IPS-18a (cell line): ENCODE measurements around the gene GRIN3A.

Experiments
- H3K27ac ChIP-seq: one replicate; pipeline ENCODE4 v1.5.1; 2013; ENCODE audit warnings: low read length
- H3K27me3 ChIP-seq: one replicate; pipeline ENCODE4 v1.6.1; 2013; ENCODE audit warnings: mild to moderate bottlenecking, low read length; ENCODE audit not compliant: control insufficient read depth, insufficient read depth
- H3K36me3 ChIP-seq: one replicate; pipeline ENCODE4 v1.6.1; 2013; ENCODE audit warnings: low read depth, low read length; ENCODE audit not compliant: control insufficient read depth
- H3K4me1 ChIP-seq: one replicate; pipeline ENCODE4 v1.6.1; 2013; ENCODE audit warnings: low read depth, low read length; ENCODE audit not compliant: control insufficient read depth
- H3K4me3 ChIP-seq: one replicate; pipeline ENCODE4 v1.5.1; 2013; ENCODE audit warnings: low read length
- H3K9ac ChIP-seq: one replicate; pipeline ENCODE4 v1.6.1; 2013; ENCODE audit warnings: mild to moderate bottlenecking, low read length, moderate library complexity
- H3K9me3 ChIP-seq: one replicate; pipeline ENCODE4 v1.6.1; 2013; ENCODE audit warnings: low read depth, low read length; ENCODE audit not compliant: control insufficient read depth

GRIN3A gene

GRCh38 chr9:101629636-101630035 is 108.8 kb downstream of the GRIN3A start:
- Histone ChIP-seq H3K9me3 (no peaks in the 10 kb centered on the region), H3K4me3 (no peak overlapping the region), H3K27ac (no peak overlapping the region), H3K4me1 (no peaks in the 10 kb centered on the region), H3K27me3 (no peaks in the 10 kb centered on the region), H3K9ac (no peak overlapping the region), H3K36me3 (no peaks in the 10 kb centered on the region)

GRCh38 chr9:101628173-101628572 is 110.3 kb downstream of the GRIN3A start:
- Histone ChIP-seq H3K27me3 (no peaks in the 10 kb centered on the region), H3K4me3 (no peak overlapping the region), H3K4me1 (no peaks in the 10 kb centered on the region), H3K9me3 (no peaks in the 10 kb centered on the region), H3K9ac (no peak overlapping the region), H3K27ac (no peak overlapping the region), H3K36me3 (no peaks in the 10 kb centered on the region)

- no peak overlapping the region for H3K27ac ChIP-seq
- no peak overlapping the region for H3K9ac ChIP-seq
- H3K4me3 ChIP-seq, result no peak overlapping the region
- H3K36me3 ChIP-seq, result no peaks in the 10 kb centered on the region
- no peaks in the 10 kb centered on the region for H3K27me3 ChIP-seq
- H3K4me1 ChIP-seq, result no peaks in the 10 kb centered on the region
- no peaks in the 10 kb centered on the region for H3K9me3 ChIP-seq
Measured at GRCh38 chr9:101626295-101626694, 112.2 kb downstream of the GRIN3A start.

GRCh38 chr9:101625876-101626275 is 112.6 kb downstream of the GRIN3A start:
- Histone ChIP-seq H3K9ac (no peak overlapping the region), H3K36me3 (no peaks in the 10 kb centered on the region), H3K27ac (no peak overlapping the region), H3K9me3 (no peaks in the 10 kb centered on the region), H3K4me1 (no peaks in the 10 kb centered on the region), H3K27me3 (no peaks in the 10 kb centered on the region), H3K4me3 (no peak overlapping the region)

GRCh38 chr9:101620452-101620851 is 118.0 kb downstream of the GRIN3A start:
- Histone ChIP-seq H3K27ac (no peak overlapping the region), H3K9me3 (no peaks in the 10 kb centered on the region), H3K36me3 (no peaks in the 10 kb centered on the region), H3K4me3 (no peak overlapping the region), H3K9ac (no peak overlapping the region), H3K4me1 (no peaks in the 10 kb centered on the region), H3K27me3 (no peaks in the 10 kb centered on the region)

GRCh38 chr9:101618698-101619097 is 119.7 kb downstream of the GRIN3A start:
- Histone ChIP-seq H3K9ac (no peak overlapping the region), H3K9me3 (no peaks in the 10 kb centered on the region), H3K36me3 (no peaks in the 10 kb centered on the region), H3K27ac (no peak overlapping the region), H3K4me3 (no peak overlapping the region), H3K27me3 (no peaks in the 10 kb centered on the region), H3K4me1 (no peaks in the 10 kb centered on the region)

GRCh38 chr9:101605547-101605946 is 132.9 kb downstream of the GRIN3A start:
- Histone ChIP-seq H3K27me3 (no peaks in the 10 kb centered on the region), H3K9ac (no peak overlapping the region), H3K4me3 (no peak overlapping the region), H3K4me1 (no peaks in the 10 kb centered on the region), H3K36me3 (no peaks in the 10 kb centered on the region), H3K27ac (no peak overlapping the region), H3K9me3 (no peaks in the 10 kb centered on the region)

- Histone ChIP-seq H3K9me3 (no peaks in the 10 kb centered on the region), H3K4me3 (no peak overlapping the region), H3K27me3 (no peaks in the 10 kb centered on the region), H3K27ac (no peak overlapping the region), H3K36me3 (no peaks in the 10 kb centered on the region), H3K4me1 (no peaks in the 10 kb centered on the region), H3K9ac (no peak overlapping the region)
Measured at GRCh38 chr9:101604296-101604695, 134.2 kb downstream of the GRIN3A start.

- H3K36me3 ChIP-seq, result no peaks in the 10 kb centered on the region
- no peak overlapping the region for H3K4me3 ChIP-seq
- H3K4me1 ChIP-seq, result no peaks in the 10 kb centered on the region
- no peaks in the 10 kb centered on the region for H3K27me3 ChIP-seq
- no peaks in the 10 kb centered on the region for H3K9me3 ChIP-seq
- H3K9ac ChIP-seq, result no peak overlapping the region
- no peak overlapping the region for H3K27ac ChIP-seq
Measured at GRCh38 chr9:101601904-101602765, 136.3 kb downstream of the GRIN3A start.

GRCh38 chr9:101594796-101595195 is 143.7 kb downstream of the GRIN3A start, which contains the start of gene PPP3R2:
Gene PPP3R2, minus strand, starts transcription at chr9:101594969. Its CDS starts 48 bp downstream, at chr9:101594921.
- Histone ChIP-seq H3K9me3 (no peaks in the 10 kb centered on the region), H3K9ac (no peak within 1 kb of the TSS), H3K27me3 (no peaks in the 10 kb centered on the region), H3K36me3 (no peaks in the 10 kb centered on the region), H3K27ac (no peak within 1 kb of the TSS), H3K4me1 (no peaks in the 10 kb centered on the region), H3K4me3 (no peak within 1 kb of the TSS)

GRCh38 chr9:101593345-101593744 is 145.1 kb downstream of the GRIN3A start:
- Histone ChIP-seq H3K4me1 (no peaks in the 10 kb centered on the region), H3K27me3 (no peaks in the 10 kb centered on the region), H3K36me3 (no peaks in the 10 kb centered on the region), H3K27ac (no peak overlapping the region), H3K9me3 (no peaks in the 10 kb centered on the region), H3K9ac (no peak overlapping the region), H3K4me3 (no peak overlapping the region)

- no peak overlapping the region for H3K9ac ChIP-seq
- H3K4me1 ChIP-seq, result no peaks in the 10 kb centered on the region
- H3K27ac ChIP-seq, result no peak overlapping the region
- H3K36me3 ChIP-seq, result no peaks in the 10 kb centered on the region
- no peak overlapping the region for H3K4me3 ChIP-seq
- no peaks in the 10 kb centered on the region for H3K9me3 ChIP-seq
- H3K27me3 ChIP-seq, result no peaks in the 10 kb centered on the region
Measured at GRCh38 chr9:101592788-101593187, 145.7 kb downstream of the GRIN3A start.
